ENCODE results near the gene EXOSC6. TPM values are rescaled to one million over a fixed set of nuclear protein-coding genes. Genes with fewer than 3 reads are reported as not detected.
A peak's percentile ranks its signal among the peaks of the same experiment; 100 is the strongest.
"Not testable (repeated sequence)": the region's sequence is repeated elsewhere in the genome, so short reads cannot be mapped to it uniquely, and the experiment has no call there.

The EXOSC6 gene
- total RNA-seq: 11.0 TPM
- long read RNA-seq, full-length matches to known transcripts: 10 of 10 reads
- long read RNA-seq, partial matches to known transcripts: 0 of 10 reads
- long read RNA-seq, other reads (novel, unspliced or antisense): 0 of 10 reads

- intact Hi-C loops (cut with DNase I): no loop called here
- DNase-seq (ENCODE audit: missing footprints) (peak; percentile 97), ATAC-seq (peak; percentile 98)
Measured at GRCh38 chr16:70251629-70252354, at the start of gene EXOSC6. Gene EXOSC6 (minus strand): TSS chr16:70251940. CDS start chr16:70251900, 40 bp downstream.

- ATAC-seq (no peak), DNase-seq (ENCODE audit: missing footprints) (no peak)
- intact Hi-C loops (cut with DNase I): no loop called here
Measured at GRCh38 chr16:70301121-70301520, 49.4 kb upstream of the EXOSC6 start.

GRCh38 chr16:70298988-70299938 lies 47.5 kb upstream of the EXOSC6 start, which contains the start of gene DDX19B:
Gene DDX19B (plus strand): TSS chr16:70299186. CDS start chr16:70299298, 112 bp downstream.
- ATAC-seq (peak; percentile 94), DNase-seq (ENCODE audit: missing footprints) (peak; percentile 92)
- intact Hi-C loops (cut with DNase I): loop anchor here (2.0 kb wide), 1 partner anchor 48 kb away; the partner anchor contains the start of gene DDX19A

GRCh38 chr16:70295634-70296033 lies 43.9 kb upstream of the EXOSC6 start:
- DNase-seq (ENCODE audit: missing footprints) (no peak), ATAC-seq (no peak)
- intact Hi-C loops (cut with DNase I): no loop called here

- ATAC-seq: no peak
- DNase-seq (ENCODE audit: missing footprints): no peak
- intact Hi-C loops (cut with DNase I): no loop called here
Measured at GRCh38 chr16:70294385-70295025, 42.8 kb upstream of the EXOSC6 start.

GRCh38 chr16:70292148-70292547 lies 40.4 kb upstream of the EXOSC6 start:
- intact Hi-C loops (cut with DNase I); ATAC-seq; DNase-seq (ENCODE audit: missing footprints): not testable (repeated sequence)

GRCh38 chr16:70290949-70291519 lies 39.3 kb upstream of the EXOSC6 start:
- intact Hi-C loops (cut with DNase I): no loop called here
- DNase-seq (ENCODE audit: missing footprints) (no peak), ATAC-seq (no peak)

GRCh38 chr16:70289229-70290094 lies 37.7 kb upstream of the EXOSC6 start, which contains the start of gene AARS1:
Gene AARS1 (minus strand): TSS chr16:70289506. CDS start chr16:70282763, 6,743 bp downstream.
- ATAC-seq (peak; percentile 100), DNase-seq (ENCODE audit: missing footprints) (peak; percentile 98)
- intact Hi-C loops (cut with DNase I): no loop called here

- ATAC-seq: not testable (repeated sequence)
Measured at GRCh38 chr16:70287304-70287971, 35.7 kb upstream of the EXOSC6 start.

GRCh38 chr16:70276392-70276791 lies 24.7 kb upstream of the EXOSC6 start:
- DNase-seq (ENCODE audit: missing footprints): no peak
- intact Hi-C loops (cut with DNase I): no loop called here
- no peak for ATAC-seq

More at GRCh38 chr16:70287304-70287971, 35.7 kb upstream of the EXOSC6 start:
- DNase-seq (ENCODE audit: missing footprints); intact Hi-C loops (cut with DNase I): not testable (repeated sequence)

GRCh38 chr16:70271696-70272095 lies 20.0 kb upstream of the EXOSC6 start:
- DNase-seq (ENCODE audit: missing footprints) (no peak), ATAC-seq (no peak)
- intact Hi-C loops (cut with DNase I): no loop called here

- ATAC-seq: no peak
- intact Hi-C loops (cut with DNase I): no loop called here
Measured at GRCh38 chr16:70270176-70270575, 18.4 kb upstream of the EXOSC6 start.

GRCh38 chr16:70269471-70269870 lies 17.7 kb upstream of the EXOSC6 start:
- no peak for DNase-seq (ENCODE audit: missing footprints)
- intact Hi-C loops (cut with DNase I): loop anchor here (10.0 kb wide), 1 partner anchor 115 kb away; no protein-coding TSS in a partner anchor
- no peak for ATAC-seq

More at GRCh38 chr16:70270176-70270575, 18.4 kb upstream of the EXOSC6 start:
- no peak for DNase-seq (ENCODE audit: missing footprints)

GRCh38 chr16:70267922-70268321 lies 16.2 kb upstream of the EXOSC6 start:
- not testable (repeated sequence) for DNase-seq (ENCODE audit: missing footprints); ATAC-seq
- intact Hi-C loops (cut with DNase I): loop anchor here (10.0 kb wide), 1 partner anchor 113 kb away; no protein-coding TSS in a partner anchor

GRCh38 chr16:70267516-70267915 lies 15.8 kb upstream of the EXOSC6 start:
- intact Hi-C loops (cut with DNase I): loop anchor here (10.0 kb wide), 1 partner anchor 113 kb away; no protein-coding TSS in a partner anchor
- ATAC-seq (no peak), DNase-seq (ENCODE audit: missing footprints) (no peak)

GRCh38 chr16:70259903-70260302 lies 8.2 kb upstream of the EXOSC6 start:
- intact Hi-C loops (cut with DNase I): loop anchor here (10.0 kb wide), 1 partner anchor 105 kb away; no protein-coding TSS in a partner anchor
- not testable (repeated sequence) for DNase-seq (ENCODE audit: missing footprints); ATAC-seq
